ENCODE data around the gene MAD1L1.

Gene MAD1L1

DNA sequence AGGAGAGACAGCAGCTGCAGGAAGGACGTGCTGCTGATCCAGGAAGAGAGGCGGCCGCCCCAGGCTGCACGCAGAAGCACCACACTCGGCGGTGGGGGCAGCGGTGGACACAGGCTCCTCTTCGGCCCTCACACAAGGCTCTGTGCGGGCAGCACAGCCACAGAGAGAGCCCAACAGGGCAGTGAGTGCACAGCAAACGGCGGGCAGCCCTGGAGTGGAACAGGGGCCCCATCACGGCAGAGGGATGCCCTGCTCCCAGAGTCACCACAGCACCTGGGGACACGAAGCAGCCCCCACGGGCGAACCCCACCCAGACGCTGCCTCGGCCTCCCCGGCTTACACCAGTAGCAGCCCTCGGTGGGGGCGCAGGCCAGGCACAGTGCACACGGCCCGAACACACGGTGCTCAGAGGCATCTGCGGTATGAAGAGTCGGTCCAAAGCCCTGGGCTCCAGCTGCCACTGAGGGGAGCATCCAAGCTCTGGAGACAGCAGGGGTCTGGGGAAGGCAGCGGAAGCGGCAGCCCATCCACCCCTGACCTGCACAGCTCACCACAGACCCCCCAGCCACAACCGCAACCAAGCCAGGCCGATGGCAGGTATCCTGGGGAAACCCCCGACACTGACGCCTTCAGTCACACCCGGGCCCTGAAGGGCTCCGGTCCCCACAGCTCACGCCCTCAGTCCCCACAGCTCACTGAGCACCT, 26.1 kb upstream of the MAD1L1 start:
- DNase-seq = no peak

DNA sequence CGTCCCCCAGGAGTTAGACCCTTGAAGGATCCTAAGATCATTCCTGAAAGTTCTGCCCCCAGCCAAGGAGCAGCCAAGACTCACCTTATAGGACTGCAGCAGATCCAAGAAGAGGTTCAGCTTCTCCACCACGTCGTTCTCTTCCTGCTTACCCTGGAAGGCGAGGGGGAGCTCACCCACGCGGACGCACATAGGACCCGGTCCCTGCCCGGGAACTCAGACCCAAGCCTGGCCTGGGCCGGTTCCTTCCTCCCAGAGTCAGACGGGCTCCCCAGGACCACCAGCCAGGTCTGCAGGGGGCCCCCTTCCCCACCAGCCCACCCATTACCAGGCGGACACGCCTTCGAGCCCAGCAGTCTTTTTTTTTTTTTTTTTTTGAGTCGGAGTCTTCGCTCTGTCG, 24.9 kb upstream of the MAD1L1 start:
- DNase-seq = no peak

DNA sequence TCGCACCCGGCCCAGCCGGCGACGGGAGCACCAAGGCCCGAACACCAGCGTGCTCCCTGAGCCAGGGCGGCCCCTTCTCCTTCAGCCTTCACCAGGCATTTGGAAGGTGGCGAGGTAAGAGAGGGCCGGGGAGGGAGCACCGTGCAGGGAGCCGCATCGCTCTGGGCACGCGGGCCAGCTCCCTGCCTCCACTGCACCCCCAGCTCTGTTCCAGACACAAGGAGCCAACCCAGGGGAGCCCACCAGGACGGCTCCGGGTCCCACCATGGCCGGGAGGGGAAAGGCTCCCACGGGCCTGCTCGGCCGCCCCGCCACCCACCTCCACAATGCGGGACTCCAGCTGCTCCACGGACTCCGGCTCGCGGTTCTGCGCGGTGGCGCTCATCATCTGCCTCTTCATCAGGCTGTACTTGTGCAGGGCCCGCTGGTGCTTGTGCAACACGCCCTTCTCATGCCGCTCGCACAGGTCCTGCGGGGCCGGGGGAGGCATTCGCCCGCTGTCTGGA, 24.4 kb upstream of the MAD1L1 start:
- no peak for DNase-seq

DNA sequence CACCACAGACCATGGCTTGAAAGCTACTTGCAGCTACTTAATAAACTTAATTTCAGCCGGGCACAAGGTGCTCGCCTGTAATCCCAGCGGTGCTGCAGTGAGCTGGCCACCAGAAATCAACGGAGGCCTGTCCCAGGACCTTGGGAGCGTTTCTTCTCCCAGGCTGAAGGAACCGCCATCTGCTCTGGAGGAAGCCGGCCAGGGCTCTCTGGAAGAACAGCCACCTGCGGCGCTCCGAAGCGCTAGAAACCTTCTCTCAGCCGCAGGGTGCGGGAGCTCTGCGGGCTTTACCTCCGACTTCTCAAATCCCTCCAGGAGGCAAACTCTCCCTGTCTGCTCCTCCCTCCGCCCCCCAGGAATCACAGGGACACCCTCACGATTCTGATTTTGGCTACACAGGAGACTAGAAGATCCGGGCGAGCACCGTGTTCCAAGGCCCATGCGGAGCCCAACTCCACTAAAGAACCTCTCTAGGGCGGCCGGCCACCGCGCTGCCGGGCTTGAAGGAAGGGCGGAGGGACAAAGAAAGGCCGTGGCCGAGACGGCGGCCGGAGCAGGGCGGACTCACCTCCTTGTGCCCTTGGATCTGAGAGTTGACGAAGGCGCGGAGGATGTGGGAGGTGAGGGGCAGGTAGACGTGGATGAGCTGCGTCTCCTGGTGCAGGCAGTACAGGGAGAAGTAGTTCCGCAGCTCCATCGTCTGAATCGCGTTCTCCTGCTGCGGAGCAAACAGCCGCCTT, 23.7 kb upstream of the MAD1L1 start:
- no peak for DNase-seq

DNA sequence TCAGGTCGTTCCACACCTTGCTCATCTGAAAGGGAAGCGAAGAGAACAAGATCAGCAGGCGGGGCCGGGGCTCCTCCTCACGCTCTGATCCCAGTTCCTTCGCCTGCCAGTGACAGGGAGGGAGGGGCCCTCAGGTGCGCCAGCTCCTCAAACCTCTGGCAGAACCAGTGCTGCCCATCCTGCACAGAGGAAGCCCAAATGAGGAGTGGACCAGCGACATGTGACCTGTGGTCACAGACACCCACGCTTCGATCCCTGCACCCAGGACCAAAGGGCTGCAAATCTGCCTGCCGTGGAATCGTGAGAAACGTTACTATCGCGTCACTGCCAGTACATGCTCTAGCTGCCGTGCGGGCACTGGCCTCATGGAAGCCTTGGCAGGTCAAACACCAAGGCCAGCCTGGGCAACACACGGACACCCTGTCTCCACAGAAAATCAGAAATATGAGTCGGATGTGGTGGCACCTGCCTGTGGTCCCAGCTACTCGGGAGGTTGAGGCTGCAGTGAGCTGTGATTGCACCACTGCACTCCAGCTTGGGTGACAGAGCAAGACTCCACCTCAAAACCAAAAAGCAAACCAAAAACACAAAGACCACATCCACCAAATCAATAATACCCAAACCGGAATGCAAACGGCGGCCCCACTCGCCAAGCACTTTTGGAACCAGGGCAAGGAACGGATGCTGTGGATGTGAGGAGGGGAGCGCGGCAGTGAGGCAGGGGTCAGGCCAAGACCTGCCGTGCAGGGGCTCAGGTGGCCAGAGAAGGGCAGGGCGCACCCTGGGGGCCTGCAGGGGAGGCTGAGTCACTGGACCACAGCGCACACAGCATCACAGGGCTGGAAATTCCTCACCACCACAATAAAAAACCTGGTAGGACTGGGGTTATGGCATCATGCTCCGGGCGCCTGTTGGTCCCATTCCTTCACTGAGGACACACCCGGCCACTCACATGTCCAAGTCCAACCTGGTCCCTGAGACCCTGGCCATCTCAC, 22.7 kb upstream of the MAD1L1 start:
- DNase-seq = no peak

DNA sequence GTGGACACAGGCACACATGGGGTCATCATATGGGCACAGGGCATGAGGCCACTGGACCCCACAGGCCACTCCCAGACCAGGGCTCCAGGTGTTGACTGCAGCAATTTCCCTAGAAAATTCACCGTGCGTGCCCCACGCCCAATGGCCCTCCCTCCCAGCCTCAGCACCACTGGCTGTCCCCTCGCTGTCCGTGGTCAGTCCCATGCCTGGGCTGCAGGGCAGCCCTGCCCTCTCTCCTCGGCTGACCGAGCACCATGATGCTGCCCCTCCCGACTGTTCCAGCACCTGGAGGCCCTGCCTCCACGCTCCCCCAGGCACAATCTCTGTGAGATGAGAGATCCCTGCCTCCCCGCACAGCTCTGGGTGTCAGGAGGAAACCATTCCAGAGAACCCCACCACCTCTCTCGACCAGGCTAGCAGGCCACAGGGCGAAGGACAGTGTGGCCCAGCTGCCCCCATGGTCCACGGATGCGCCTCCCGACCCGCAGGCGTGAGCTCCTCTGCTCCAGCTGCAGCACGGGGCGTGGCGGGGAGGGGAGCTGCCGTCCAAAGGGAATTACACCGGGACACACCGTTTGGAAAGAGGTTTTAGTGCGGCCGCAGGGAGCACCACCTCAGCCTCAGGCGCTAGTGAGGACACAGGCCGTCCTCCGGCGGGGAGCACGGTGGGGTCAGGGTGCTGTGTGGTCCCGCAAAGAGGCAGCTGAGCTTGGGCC, 21.8 kb upstream of the MAD1L1 start:
- no peak for DNase-seq

DNA sequence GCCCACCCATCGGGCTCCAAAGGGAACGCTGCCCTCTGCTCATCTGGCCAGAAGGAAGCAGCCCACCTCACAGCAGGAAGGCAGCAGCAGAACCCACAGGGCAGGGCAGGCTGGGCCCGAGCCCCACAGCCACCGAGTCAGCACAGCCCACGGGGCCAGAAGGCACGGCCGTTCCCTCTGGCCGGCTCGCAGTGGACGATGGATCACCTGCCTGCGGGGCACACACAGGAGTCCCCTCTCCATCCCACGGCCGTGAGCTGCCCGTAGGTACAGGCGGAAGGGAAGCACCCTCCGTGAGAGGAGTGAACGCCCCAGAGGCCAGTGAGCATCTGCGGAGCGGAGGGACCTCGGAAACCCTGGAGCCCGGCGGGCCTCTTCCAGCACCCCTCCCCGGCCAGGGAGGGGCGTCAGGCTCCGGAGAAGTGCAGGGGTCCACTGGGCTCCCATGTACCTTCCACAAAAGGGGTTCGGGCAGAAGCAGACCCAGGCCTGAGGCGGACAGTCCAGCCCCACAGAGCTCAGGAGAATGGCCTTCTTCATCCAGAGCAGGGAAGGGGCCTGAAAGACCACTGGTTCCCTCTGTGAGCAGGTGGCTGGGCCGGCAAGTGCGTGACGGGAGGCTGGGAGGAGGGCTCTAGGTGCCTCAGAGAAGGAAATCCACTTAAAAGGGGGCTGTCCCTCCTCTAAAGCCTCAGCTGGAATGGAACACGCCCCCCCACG, 20.9 kb upstream of the MAD1L1 start:
- DNase-seq = no peak

DNA sequence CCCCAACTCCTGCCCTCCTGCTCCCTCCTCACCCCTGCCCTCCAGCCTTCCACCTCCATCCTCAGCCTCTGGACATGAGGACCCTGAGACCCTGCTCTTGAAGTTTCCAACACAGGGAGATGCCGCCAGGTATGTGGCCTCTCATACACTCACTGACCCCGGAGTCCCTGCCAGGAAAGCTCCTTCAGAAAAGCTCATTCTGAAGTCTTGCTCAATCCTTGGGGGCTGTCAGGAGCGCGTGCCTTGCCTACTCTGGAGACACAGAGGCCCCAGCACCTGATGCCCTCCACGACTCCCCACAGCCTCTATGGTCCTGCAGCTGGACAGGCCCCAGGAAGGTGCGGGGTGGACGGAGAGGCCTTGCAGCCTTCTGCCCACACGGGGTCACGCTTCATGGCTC, 20.3 kb upstream of the MAD1L1 start:
- DNase-seq = no peak

DNA sequence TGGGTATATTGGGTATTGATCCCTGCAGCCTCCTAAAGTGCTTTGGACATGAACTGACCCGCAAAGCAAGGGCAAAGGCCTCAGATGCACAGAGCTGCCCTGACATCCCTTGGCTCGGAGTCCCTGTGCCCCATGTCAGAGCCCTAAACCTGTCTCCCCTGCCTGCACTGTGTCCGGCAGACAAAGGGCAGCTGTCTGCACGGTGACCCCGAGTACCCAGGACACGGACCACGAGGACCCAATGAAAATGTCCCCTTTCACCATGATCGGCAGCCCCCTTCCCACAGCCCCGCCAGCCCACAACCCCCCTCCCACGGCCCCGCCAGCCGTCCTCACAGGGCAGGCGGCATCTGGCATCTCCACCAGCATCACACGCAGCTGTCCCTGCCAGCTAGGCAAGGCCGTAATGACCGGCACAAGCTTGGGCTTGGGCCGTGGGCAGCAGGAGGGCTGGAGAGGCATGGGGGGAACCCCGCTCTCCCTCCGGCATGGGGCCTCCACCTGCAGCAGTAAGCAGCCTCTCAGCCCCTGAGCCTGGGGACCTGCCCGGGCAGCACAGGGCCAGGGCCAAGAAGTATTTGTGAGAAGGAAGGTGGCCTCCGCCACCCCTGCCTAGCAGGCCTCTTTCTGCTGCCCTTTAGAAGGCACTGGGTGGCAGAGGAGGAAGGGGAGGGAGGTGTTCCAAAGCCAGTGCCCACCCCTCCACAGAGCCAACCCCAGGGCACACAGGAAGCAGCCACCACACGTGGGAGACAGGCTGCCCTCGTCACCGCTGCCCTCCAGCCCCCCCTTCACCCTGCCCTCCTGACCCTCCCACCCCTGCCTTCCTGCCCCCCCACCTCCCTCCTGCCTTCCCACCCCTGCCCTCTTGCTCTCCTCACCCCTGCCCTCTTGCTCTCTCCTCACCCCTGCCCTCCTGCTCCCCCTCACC, 19.4 kb upstream of the MAD1L1 start:
- DNase-seq = peak in 4 of 58 donors; percentile 10 to 30 (median 20)

DNA sequence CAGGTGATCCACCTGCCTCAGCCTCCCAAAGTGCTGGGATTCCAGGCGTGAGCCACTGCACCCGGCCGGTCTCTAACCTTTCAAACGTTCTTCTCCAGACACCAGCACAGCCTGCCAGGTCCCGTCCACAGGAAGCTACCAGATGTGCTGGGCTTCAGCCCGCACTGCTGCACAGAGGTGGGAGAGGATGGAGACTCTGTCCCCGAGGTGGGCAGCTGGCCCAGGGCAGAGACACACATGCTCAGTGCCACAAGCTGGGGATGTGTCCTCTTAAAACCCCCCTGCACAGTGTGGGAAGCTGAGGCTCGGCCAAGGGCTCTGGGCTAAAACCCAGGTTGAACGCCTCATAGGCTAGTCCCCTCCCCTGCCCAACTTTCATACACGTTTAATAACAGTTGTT, 18.6 kb upstream of the MAD1L1 start:
- no peak for DNase-seq

DNA sequence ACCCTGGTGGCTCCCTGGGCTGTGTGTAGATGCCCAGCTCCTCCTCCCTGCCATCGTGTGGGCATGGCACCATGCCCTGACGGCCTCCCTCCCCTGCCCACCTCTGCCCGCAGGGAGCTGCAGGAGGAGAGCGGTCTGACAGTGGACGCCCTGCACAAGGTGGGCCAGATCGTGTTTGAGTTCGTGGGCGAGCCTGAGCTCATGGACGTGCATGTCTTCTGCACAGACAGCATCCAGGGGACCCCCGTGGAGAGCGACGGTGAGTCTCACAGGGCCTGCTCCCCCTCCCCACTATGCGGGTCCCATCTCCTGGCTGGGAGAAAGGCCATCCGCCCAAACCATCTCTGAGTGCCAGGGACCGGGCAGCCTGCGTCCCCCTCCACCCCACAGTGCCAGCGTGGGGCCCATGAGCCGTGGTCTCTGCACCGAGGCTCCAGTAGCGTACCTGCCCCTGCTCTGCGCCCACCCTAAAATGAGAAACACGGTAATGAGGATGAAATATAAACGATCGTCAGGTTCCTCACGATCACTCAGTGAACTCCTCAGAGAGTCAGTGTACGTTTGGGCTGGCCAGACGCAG, 17.1 kb upstream of the MAD1L1 start:
- DNase-seq = no peak

DNA sequence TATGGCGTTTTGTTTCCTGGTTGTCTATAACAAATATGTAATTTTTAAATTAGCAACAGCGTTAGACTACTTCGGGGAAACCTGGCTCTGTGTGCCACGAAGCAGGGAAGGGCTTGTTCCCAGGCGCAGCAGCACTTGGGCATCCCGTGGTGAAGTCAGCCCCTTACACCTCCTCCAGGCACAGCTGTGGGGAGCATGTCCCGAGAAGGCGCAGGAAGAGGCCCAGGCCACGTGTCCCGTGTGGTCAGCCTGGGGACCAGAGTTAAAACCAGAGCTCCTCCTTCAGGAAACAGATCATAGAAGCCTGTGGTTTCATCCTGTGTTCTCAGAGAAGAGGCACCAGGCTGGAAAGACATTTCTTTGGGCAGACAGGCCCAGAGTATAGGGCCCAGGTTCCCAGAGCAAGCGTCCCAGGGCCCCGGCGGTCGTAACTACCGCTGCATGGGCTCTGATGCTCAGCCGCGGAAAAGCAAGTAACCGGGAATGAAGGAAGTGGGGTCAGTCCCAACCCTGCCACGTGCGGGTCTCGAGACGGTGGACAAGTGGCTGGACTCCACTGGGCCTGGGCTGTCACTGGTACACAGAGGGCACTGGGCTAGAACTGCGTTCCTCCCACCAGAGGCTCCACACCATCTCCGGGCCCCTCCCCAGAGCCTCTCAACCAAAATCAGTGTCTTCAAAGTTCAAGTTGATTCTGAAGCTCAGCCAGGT, 16.4 kb upstream of the MAD1L1 start:
- peak in 21 of 58 donors; percentile 11 to 55 (median 26) for DNase-seq

DNA sequence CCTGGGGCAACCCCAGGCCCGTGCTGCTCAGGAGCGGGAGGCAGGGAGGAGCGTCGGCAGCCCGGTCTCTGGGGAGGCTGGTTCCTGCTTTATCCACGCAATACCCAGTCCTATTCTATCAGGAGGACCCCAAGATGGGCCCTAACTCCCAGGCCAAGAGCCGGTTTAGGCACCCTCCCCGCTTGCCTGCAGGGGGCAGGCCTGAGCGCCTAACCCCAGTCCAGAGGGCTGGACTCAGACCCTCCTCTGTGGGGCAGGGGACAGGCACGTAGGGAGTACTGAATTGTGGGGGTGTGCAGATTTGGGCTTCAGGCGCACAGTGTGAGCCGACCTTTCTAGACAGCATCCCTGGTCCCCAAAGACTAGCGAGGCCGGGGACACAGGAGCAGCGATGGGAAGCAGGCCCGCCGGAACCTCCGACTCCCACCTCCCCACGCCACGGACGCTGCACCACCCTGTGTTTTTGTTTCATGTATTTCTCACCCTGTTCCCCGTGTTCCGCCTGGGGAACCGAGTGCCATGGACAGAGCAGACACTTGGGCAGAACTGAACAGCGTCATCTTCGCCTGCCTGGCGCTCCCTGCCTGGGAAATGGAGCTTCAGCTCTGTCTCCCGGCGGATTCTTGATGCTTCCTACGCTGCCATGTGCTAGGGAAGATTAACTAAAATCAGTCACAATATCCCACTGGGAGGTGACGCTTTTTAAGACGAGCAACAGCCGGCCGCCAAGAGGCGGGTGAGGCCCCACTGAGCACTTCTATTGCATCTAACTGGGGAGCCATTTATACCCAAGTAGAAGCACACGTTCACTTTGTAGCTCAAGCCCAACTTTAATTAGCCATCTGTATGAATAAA, 14.6 kb upstream of the MAD1L1 start:
- DNase-seq = peak in 9 of 58 donors; percentile 10 to 42 (median 22)

DNA sequence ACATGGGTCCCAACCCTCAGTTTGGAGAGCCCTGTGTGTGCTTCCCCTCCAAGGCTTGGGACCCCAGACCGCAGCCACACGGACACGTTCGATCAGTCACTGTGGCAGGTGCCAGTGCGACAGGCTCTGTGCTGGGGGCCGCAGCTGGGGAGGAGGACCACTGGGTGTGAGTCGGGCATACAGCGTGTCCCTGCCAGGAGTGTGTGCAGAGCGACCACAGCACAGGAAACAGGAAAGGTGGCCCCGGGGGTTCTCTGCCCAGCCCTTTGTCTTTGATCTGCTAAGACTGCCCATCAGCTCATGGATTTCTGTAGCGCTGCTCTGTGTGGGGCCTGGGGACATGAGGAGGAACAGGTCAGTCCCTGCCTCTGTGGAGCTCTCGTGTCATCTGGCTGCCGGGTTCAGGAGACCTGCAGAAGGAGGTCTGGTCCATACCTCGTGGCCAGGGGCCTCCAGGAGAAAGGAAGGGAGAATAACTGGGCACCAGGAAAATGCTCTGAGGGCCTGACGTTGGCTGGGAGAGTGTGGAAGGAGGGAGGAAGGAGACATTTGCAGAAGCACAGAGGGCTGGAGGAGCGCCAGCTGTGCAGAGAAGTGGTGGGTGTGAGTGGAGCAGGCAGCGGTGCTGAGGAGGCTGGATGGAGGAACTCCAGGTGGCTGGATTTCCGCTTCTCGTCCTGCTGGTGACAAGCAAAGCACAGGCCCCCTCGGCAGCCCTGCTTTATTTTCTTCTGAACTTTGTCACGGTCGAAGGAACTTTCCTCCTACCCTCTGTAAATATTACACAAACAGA, 13.3 kb upstream of the MAD1L1 start:
- peak in 38 of 58 donors; percentile 7 to 71 (median 32) for DNase-seq

DNA sequence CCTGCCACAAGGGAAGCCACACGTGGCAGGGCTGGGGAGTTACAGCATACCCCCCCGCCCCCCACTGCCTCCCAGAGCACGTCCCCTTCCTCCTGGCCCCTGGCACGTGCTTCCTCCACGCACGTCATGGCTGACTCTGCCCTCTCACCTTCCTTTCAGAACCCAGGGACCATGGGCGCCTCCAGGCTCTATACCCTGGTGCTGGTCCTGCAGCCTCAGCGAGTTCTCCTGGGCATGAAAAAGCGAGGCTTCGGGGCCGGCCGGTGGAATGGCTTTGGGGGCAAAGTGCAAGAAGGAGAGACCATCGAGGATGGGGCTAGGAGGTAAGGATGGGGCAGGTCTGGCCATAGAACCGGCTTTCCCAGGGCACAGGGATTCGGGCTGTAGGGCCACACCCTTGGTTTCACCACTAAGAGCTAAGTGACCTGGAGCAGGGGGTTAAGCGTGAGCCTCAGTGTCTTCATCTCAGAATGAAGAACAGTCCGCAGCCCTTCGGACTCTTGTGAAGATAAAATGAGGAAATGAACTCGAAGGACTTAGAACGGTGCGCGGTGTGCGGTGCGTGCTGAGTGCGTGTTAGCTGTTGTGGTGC, 11.8 kb upstream of the MAD1L1 start:
- DNase-seq = peak in 1 of 58 donors; percentile 31

DNA sequence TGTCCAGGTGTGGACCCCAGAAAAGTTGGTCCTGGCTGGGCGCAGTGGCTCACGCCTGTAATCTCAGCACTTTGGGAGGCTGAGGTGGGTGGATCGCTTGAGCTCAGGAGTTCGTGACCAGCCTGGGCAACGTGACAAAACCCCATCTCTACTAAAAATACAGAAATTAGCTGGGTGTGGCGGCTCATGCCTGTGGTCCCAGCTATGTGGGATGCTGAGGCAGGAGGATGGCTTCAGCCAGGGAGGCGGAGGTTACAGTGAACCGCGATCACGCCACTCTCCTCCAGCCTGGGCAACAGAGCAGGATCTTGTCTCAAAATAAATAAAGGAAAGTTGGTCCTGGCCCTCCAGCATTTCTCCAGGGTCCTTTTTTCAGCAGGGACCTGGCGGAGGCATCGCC, 10.7 kb upstream of the MAD1L1 start:
- no peak for DNase-seq

All from anterior cingulate cortex (tissue), 58 donors.